LoVo (cell line): Measurements from ENCODE around the gene CADPS2.
A peak's percentile ranks its signal among the peaks of the same experiment; 100 is the strongest.

ENCODE experiments used
- DNase-seq: peaks from one replicate; pipeline ENCODE4 v3.0.0-alpha.2; 2016; ENCODE audit warnings: low spot score

Gene CADPS2

GRCh38 chr7:122600042-122600441 is 286.2 kb downstream of the CADPS2 start:
- no peak for DNase-seq

- DNase-seq, result no peak
Observed at GRCh38 chr7:122597277-122597676, 289.0 kb downstream of the CADPS2 start.

GRCh38 chr7:122595885-122596284 is 290.4 kb downstream of the CADPS2 start:
- no peak for DNase-seq

GRCh38 chr7:122588621-122589020 is 297.6 kb downstream of the CADPS2 start:
- no peak for DNase-seq

DNA sequence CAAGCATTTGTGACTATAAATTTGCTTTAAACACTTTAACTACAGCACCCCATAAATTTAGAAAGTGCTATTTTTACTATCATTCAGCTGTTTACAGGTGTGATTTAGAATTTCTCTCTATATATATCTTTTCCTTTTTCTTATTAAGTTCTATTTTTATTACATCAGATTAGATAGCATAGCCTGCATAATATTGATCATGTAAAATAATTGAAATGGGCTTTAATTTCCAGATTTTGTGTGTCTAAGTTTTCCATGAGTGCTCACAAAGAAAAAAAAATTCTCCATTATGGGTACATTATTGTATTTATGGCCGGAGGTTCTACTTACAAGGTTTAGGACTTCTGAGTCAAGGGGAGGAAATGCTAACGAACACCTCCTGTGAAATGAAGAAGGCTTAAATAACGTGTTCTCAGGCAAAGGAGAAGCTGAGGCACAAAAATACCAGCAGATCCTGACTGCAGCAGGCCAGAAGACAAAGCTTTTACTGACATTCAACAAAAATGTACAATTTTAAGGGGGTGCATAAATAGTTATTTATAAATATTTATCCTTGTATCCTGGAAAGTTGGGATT is 301.5 kb downstream of the CADPS2 start:
- no peak for DNase-seq

GRCh38 chr7:122578350-122578749 is 307.9 kb downstream of the CADPS2 start:
- no peak for DNase-seq

DNA sequence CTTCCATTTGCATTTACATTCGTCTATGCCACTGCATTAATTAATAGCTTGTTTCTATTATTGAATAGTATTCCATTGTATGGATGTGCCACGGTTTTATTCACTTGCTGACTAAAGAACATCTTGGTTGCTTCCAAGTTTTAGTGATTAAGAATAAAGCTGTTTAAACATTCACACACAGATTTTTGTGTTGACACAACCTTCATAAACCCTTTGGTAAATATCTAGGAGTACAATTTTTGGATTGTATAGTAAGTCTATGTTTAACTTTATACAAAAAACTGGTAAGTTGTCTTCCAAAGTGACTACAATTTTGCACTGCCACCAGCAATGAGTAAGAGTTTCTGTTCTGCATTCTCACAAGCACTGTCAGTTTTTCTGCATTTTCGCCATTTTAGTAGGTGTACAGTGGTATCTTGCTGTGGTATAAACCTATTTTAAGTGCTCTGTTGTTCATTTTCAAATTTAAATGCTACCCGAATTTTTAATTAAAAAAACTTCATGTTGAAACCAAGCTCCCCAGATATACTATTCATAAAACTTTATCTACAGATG is 308.7 kb downstream of the CADPS2 start:
- no peak for DNase-seq

GRCh38 chr7:122572706-122573105 is 313.6 kb downstream of the CADPS2 start:
- no peak for DNase-seq

GRCh38 chr7:122561326-122561725 is 324.9 kb downstream of the CADPS2 start:
- DNase-seq, result no peak

DNA sequence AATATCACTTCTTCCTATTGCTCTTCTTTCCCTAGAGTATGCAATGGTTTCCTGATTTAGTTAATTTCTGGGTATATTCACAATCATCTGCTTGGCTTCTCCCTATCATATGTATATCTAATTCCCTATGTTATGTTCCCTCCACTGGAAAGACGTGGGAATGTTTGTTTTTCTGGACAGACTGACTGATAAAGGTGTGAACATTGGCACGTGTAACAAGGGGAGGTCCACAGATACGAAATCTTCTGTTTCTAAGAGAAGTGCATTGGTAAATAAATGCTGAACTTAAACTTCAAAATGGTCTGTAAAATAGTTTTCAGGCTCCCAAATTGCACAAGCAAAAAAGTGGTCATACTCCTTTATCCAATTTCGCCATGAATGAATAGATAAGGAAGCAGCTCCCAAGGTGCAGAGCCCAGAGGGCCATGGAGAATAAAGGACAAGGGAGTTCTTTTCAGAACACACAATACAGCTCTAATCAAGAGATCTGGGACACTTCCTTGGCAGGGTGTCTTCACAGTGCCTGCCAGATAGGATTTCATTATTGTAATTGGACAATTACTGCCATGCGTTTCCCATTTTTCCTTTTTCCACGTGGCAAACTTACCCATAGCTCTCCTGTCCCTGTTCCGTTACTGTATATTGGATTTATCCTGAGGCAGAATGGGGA is 329.3 kb downstream of the CADPS2 start:
- no peak for DNase-seq

DNA sequence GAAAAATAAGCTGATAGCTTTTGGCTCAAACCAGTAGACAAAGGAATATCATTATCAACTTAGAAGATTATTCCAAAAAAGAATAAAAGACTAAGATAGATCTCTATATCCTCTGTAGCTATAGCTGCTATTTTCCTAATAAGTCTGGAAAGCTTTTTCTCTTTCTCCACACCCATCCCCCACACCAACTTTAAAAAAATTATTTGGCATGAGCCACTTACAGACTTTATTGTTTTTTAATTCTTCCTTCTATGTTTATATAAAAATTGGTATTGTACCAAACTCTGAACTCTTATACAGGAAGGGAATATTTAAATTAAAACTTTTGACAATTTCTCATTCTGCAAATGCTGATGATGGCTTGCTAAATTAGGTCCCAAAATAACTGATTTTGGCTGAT is 330.0 kb downstream of the CADPS2 start:
- DNase-seq, result no peak

DNA sequence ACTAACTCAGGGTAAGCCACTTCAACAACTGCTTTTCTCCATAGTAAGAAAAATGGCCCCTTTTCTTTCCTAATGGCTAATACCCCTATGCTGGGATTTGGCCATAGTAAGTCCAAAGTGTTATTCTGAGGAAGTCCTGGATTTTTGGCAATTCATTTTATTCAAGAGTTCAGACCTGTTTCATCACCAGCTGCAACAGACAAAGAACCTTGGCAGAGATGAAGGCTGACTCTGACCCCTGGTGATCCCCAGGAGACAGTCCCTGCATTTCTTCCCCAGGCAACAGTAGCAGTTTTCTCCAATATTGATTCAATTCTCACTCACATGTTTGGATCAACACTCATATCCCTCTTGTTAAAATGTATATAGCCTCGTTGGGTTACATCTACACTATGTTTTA is 332.5 kb downstream of the CADPS2 start:
- no peak for DNase-seq

- no peak for DNase-seq
Observed at GRCh38 chr7:122552769-122553168, 333.5 kb downstream of the CADPS2 start.

GRCh38 chr7:122550545-122550944 is 335.7 kb downstream of the CADPS2 start:
- no peak for DNase-seq

DNA sequence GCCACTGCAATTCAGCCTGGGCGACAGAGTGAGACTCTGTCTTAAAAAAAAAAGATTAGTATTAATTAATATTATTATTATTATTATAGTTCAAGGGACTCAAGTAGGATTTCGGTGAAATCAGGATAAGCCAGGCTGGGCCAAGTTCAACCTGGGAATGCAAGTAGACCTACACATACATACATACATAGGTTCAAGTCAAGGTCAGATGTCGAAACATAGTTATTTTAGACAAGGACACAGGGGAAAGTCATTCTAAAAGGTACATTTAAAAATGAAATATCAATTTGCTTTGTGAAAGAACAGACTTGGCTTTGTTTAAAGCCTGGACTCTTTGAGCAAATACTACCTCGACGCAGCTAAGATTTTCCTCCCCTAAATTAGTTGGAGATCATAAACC is 336.7 kb downstream of the CADPS2 start:
- DNase-seq, result no peak

GRCh38 chr7:122546496-122546895 is 339.8 kb downstream of the CADPS2 start:
- no peak for DNase-seq

DNA sequence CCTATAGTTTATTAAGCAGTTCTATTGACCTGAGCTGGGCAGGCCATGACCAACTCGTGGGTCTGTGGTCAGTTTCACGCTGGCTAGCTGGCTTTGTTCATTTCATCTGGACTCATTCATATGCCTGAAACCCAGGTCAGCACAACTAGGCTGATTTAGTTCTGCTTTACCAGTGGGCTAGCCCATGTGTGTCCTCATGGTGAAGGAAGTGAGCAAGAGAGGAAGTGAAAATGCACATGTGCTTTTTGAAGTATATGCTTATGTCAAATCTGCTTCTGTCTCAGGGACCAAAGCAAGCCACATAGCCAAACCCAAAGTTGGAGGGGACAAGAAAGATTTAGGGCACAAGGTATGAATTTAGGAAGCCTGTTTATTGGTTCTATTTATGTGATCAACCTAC is 341.8 kb downstream of the CADPS2 start:
- DNase-seq, result no peak

DNA sequence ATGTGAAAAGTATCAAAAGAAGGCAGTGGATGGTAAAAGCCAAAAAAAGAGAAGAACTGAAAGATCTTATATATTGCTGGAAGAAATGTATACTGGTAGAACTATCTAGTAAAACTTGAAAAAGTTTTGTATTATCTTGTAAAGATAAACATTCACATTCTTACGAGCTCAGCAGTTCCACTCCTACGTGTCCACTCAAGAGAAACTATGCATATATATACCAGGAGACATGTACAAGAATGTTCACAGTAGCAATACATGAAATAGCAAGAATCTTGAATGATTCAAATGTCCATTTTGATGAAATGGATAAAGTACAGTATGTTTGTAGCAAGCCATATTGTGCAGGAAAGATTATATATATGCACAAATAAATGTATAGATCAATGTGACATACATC is 342.4 kb downstream of the CADPS2 start:
- no peak for DNase-seq

GRCh38 chr7:122543166-122543565 is 343.1 kb downstream of the CADPS2 start:
- no peak for DNase-seq

- no peak for DNase-seq
Observed at GRCh38 chr7:122535086-122535485, 351.2 kb downstream of the CADPS2 start.

- DNase-seq, result peak; percentile 16
Observed at GRCh38 chr7:122532406-122533269, 353.6 kb downstream of the CADPS2 start.

- DNase-seq, result peak; percentile 68
Observed at GRCh38 chr7:122528879-122529481, 357.3 kb downstream of the CADPS2 start.
